GM18868 (cell line): ENCODE data around the gene ZNF738.

Source experiments
- ATAC-seq: cut with Tn5 transposase; IDR thresholded peaks from one replicate; pipeline ENCODE4 v1.9.1; 2021; ENCODE audit warnings: mild to moderate bottlenecking, moderate library complexity; ENCODE audit not compliant: unreplicated experiment

Gene ZNF738

GRCh38 chr19:21422244-21422643 is 63.4 kb downstream of the ZNF738 start:
- ATAC-seq: no peak

GRCh38 chr19:21423057-21424041 is 64.5 kb downstream of the ZNF738 start:
- ATAC-seq: no peak
